Erythroblast (primary cell): ENCODE data around the gene RBM10.

ENCODE experiments used
- GATA1 ChIP-seq: IDR thresholded peaks from 2 replicates; pipeline ENCODE4 v1.6.1; 2011; ENCODE audit warnings: low read depth, mild to moderate bottlenecking, control low read depth, low read length, moderate library complexity
- POLR2A ChIP-seq: IDR thresholded peaks from 2 replicates; pipeline ENCODE4 v1.6.1; 2011; ENCODE audit warnings: mild to moderate bottlenecking, low read length

DNA sequence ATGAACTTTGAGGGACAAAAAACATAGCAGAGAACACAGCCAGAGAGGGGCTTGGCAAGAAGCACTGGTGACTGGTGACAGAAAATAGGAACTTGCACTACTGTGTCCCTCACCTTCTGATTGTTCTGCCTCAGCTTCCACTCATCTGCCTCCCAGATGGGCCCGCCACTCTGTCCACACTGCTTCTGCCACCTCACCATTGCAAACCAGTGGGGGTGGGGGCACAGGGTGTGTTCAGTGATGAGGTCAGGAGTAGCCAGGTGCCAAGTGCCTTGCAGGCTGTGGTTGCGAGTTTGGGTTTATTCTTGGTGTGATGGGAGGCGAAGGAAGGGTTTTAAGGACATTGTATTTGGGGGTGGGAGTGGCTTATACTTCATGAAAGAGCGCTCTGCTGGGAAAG is 39.5 kb downstream of the RBM10 start:
- no peak for TF ChIP-seq POLR2A
- TF ChIP-seq GATA1: no peak
